HG03159 (cell line): ENCODE measurements around the gene C1orf56.
A peak's percentile ranks its signal among the peaks of the same experiment; 100 is the strongest.
"Not testable (repeated sequence)": the region's sequence is repeated elsewhere in the genome, so short reads cannot be mapped to it uniquely, and the experiment has no call there.

Source experiments
- ATAC-seq: cut with Tn5 transposase; IDR thresholded peaks from one replicate; pipeline ENCODE4 v1.9.1; 2021; ENCODE audit warnings: mild to moderate bottlenecking, moderate library complexity; ENCODE audit not compliant: unreplicated experiment

C1orf56 gene

GRCh38 chr1:151060657-151061421 is 13.3 kb downstream of the C1orf56 start:
- no peak for ATAC-seq

- ATAC-seq: no peak
These were observed 14.2 kb downstream of the C1orf56 start for GRCh38 chr1:151061704-151062103.

GRCh38 chr1:151062741-151063371 is 15.3 kb downstream of the C1orf56 start:
- ATAC-seq: no peak

GRCh38 chr1:151065089-151065645 is 17.6 kb downstream of the C1orf56 start:
- ATAC-seq: no peak

GRCh38 chr1:151067185-151067584 is 19.6 kb downstream of the C1orf56 start:
- ATAC-seq: no peak

- no peak for ATAC-seq
These were observed 21.5 kb downstream of the C1orf56 start for GRCh38 chr1:151069103-151069486.

- ATAC-seq: peak; percentile 67
These were observed 23.1 kb downstream of the C1orf56 start, which contains the start of gene GABPB2 for GRCh38 chr1:151070474-151071276. TSS of gene GABPB2 (plus strand) at chr1:151070761. CDS start at chr1:151088190, 17,429 bp downstream.

GRCh38 chr1:151072224-151072623 is 24.7 kb downstream of the C1orf56 start:
- no peak for ATAC-seq

GRCh38 chr1:151085953-151086559 is 38.5 kb downstream of the C1orf56 start:
- no peak for ATAC-seq

GRCh38 chr1:151097426-151097825 is 49.9 kb downstream of the C1orf56 start:
- not testable (repeated sequence) for ATAC-seq

GRCh38 chr1:151098126-151098525 is 50.6 kb downstream of the C1orf56 start:
- ATAC-seq: no peak
